Activated CD4-positive, alpha-beta memory T cell treated with anti-CD3 and anti-CD28 coated beads for 36 hours (primary cell): Measurements from ENCODE around the gene TCFL5. TPM values are rescaled to one million over a fixed set of nuclear protein-coding genes. Genes with fewer than 3 reads are reported as not detected.

Experiments
- CTCF ChIA-PET: fragments of 350-600 bp; sonication (Branson Sonifier 250); formaldehyde crosslinking; loops from one replicate; lab custom pipeline; 2021; ENCODE audit warnings: antibody characterized with exemption, inconsistent platforms; lab: Charles Lee
- POLR2A ChIA-PET: fragments of 350-600 bp; sonication (Branson Sonifier 250); formaldehyde crosslinking; loops from one replicate; lab custom pipeline; 2021; ENCODE audit warnings: antibody characterized with exemption; lab: Charles Lee
- DNase-seq: peaks from one replicate; pipeline ENCODE4 v3.0.0-alpha.2; 2020
- H3K27ac Mint-ChIP-seq: one replicate; pipeline ENCODE4 v1.8.0; 2021; ENCODE audit warnings: mixed read lengths
- H3K27me3 Mint-ChIP-seq: one replicate; pipeline ENCODE4 v1.8.0; 2021; ENCODE audit warnings: mixed read lengths
- H3K36me3 Mint-ChIP-seq: one replicate; pipeline ENCODE4 v1.8.0; 2021; ENCODE audit warnings: mixed read lengths
- H3K4me1 Mint-ChIP-seq: one replicate; pipeline ENCODE4 v1.8.0; 2021; ENCODE audit warnings: low read depth, mixed read lengths
- H3K4me3 Mint-ChIP-seq: one replicate; pipeline ENCODE4 v1.8.0; 2021; ENCODE audit warnings: mild to moderate bottlenecking, mixed read lengths
- H3K9me3 Mint-ChIP-seq: one replicate; pipeline ENCODE4 v1.8.0; 2021; ENCODE audit warnings: mixed read lengths
- intact Hi-C: fragments of 100-400 bp; cut with micrococcal nuclease; formaldehyde crosslinking; loops from one replicate; pipeline ENCODE4 v1.15.1; 2023
- total RNA-seq, 2 experiments: library from RNA; stranded (reverse); gene quantifications; one replicate each; pipeline ENCODE4 v1.2.3, GENCODE V29; 2021

The TCFL5 gene
- total RNA-seq, 2 experiments from 2014 or later, result 4.7 to 5.0 TPM

- Mint-ChIP-seq H3K4me1 (no peaks in the 10 kb centered on the region), H3K36me3 (no peaks in the 10 kb centered on the region), H3K27me3 (peaks cover 9% of the 10 kb centered on the region), H3K27ac (no peak overlapping the region), H3K4me3 (no peak overlapping the region), H3K9me3 (no peaks in the 10 kb centered on the region)
- POLR2A ChIA-PET, result no interaction called here
- CTCF ChIA-PET, result no interaction called here
- intact Hi-C loops, result loop anchor here (5.0 kb wide), 1 partner anchor 186 kb away; the partner anchor contains the start of gene BHLHE23
- DNase-seq, result no peak
Measured at GRCh38 chr20:62821726-62822210, 39.9 kb downstream of the TCFL5 start.

- DNase-seq, result no peak
- intact Hi-C loops, result loop anchor here (5.0 kb wide), 1 partner anchor 186 kb away; the partner anchor contains the start of gene BHLHE23
- CTCF ChIA-PET, result no interaction called here
- no peaks in the 10 kb centered on the region for H3K9me3 Mint-ChIP-seq
- H3K27ac Mint-ChIP-seq, result no peak overlapping the region
- POLR2A ChIA-PET, result no interaction called here
- H3K27me3 Mint-ChIP-seq, result peaks cover 13% of the 10 kb centered on the region
- no peaks in the 10 kb centered on the region for H3K36me3 Mint-ChIP-seq
- peaks cover 2% of the 10 kb centered on the region for H3K4me1 Mint-ChIP-seq
- H3K4me3 Mint-ChIP-seq, result no peak overlapping the region
Measured at GRCh38 chr20:62820962-62821725, 40.5 kb downstream of the TCFL5 start.

GRCh38 chr20:62820208-62820961 is 41.2 kb downstream of the TCFL5 start:
- intact Hi-C loops, result loop anchor here (5.0 kb wide), 1 partner anchor 187 kb away; the partner anchor contains the start of gene BHLHE23
- no peak overlapping the region for H3K4me3 Mint-ChIP-seq
- H3K27me3 Mint-ChIP-seq, result peaks cover 20% of the 10 kb centered on the region
- POLR2A ChIA-PET, result no interaction called here
- H3K27ac Mint-ChIP-seq, result no peak overlapping the region
- no peak for DNase-seq
- no peaks in the 10 kb centered on the region for H3K36me3 Mint-ChIP-seq
- no peaks in the 10 kb centered on the region for H3K9me3 Mint-ChIP-seq
- H3K4me1 Mint-ChIP-seq, result peaks cover 7% of the 10 kb centered on the region
- CTCF ChIA-PET, result no interaction called here

- H3K9me3 Mint-ChIP-seq, result no peaks in the 10 kb centered on the region
- DNase-seq, result no peak
- no peak overlapping the region for H3K27ac Mint-ChIP-seq
- H3K27me3 Mint-ChIP-seq, result peaks cover 26% of the 10 kb centered on the region
- no peak overlapping the region for H3K4me3 Mint-ChIP-seq
- ChIA-PET POLR2A (no interaction called here), CTCF (no interaction called here)
- H3K4me1 Mint-ChIP-seq, result peaks cover 8% of the 10 kb centered on the region
- H3K36me3 Mint-ChIP-seq, result no peaks in the 10 kb centered on the region
- intact Hi-C loops, result loop anchor here (5.0 kb wide), 1 partner anchor 188 kb away; the partner anchor contains the start of gene BHLHE23
Measured at GRCh38 chr20:62819494-62820174, 42.0 kb downstream of the TCFL5 start.

- CTCF ChIA-PET, result no interaction called here
- no peak for DNase-seq
- Mint-ChIP-seq H3K4me3 (no peak overlapping the region), H3K9me3 (no peaks in the 10 kb centered on the region), H3K4me1 (peaks cover 10% of the 10 kb centered on the region), H3K27ac (no peak overlapping the region), H3K27me3 (peaks cover 28% of the 10 kb centered on the region), H3K36me3 (no peaks in the 10 kb centered on the region)
- POLR2A ChIA-PET, result interaction anchor here (1.0 kb wide), 1 partner anchor 79 kb away, joined by 5 read pairs; no protein-coding TSS in a partner anchor
- intact Hi-C loops, result no loop called here
Measured at GRCh38 chr20:62818592-62819493, 42.8 kb downstream of the TCFL5 start.

GRCh38 chr20:62817975-62818591 is 43.5 kb downstream of the TCFL5 start:
- CTCF ChIA-PET, result interaction anchor here (2.4 kb wide), 1 partner anchor 10 kb away, joined by 9 read pairs; no protein-coding TSS in a partner anchor
- H3K36me3 Mint-ChIP-seq, result no peaks in the 10 kb centered on the region
- H3K27ac Mint-ChIP-seq, result no peak overlapping the region
- H3K4me1 Mint-ChIP-seq, result peaks cover 10% of the 10 kb centered on the region
- no peak for DNase-seq
- no peaks in the 10 kb centered on the region for H3K9me3 Mint-ChIP-seq
- intact Hi-C loops, result no loop called here
- H3K4me3 Mint-ChIP-seq, result no peak overlapping the region
- POLR2A ChIA-PET, result interaction anchor here (1.0 kb wide), 1 partner anchor 78 kb away, joined by 5 read pairs; no protein-coding TSS in a partner anchor
- peaks cover 28% of the 10 kb centered on the region for H3K27me3 Mint-ChIP-seq

- ChIA-PET CTCF (interaction anchor here (2.4 kb wide), 1 partner anchor 9 kb away, joined by 9 read pairs; no protein-coding TSS in a partner anchor), POLR2A (no interaction called here)
- H3K4me3 Mint-ChIP-seq, result peak within 1 kb of the TSS; percentile 37
- no peaks in the 10 kb centered on the region for H3K36me3 Mint-ChIP-seq
- H3K9me3 Mint-ChIP-seq, result no peaks in the 10 kb centered on the region
- peaks cover 28% of the 10 kb centered on the region for H3K27me3 Mint-ChIP-seq
- DNase-seq, result no peak
- peaks cover 10% of the 10 kb centered on the region for H3K4me1 Mint-ChIP-seq
- intact Hi-C loops, result no loop called here
- H3K27ac Mint-ChIP-seq, result no peak within 1 kb of the TSS
Measured at GRCh38 chr20:62816884-62817873, 44.4 kb downstream of the TCFL5 start, which contains the start of gene COL9A3. COL9A3 (plus strand) TSS chr20:62817050; CDS start chr20:62817065, 15 bp downstream.

- no peak for DNase-seq
Measured at GRCh38 chr20:62816031-62816883, 45.4 kb downstream of the TCFL5 start.

More at GRCh38 chr20:62816031-62816883, 45.4 kb downstream of the TCFL5 start:
- Mint-ChIP-seq H3K4me1 (peaks cover 10% of the 10 kb centered on the region), H3K4me3 (peak overlapping the region; percentile 37), H3K36me3 (peaks cover 1% of the 10 kb centered on the region), H3K9me3 (no peaks in the 10 kb centered on the region), H3K27ac (no peak overlapping the region), H3K27me3 (peaks cover 28% of the 10 kb centered on the region)
- CTCF ChIA-PET, result interaction anchor here (2.4 kb wide), 1 partner anchor 8 kb away, joined by 9 read pairs; no protein-coding TSS in a partner anchor
- intact Hi-C loops, result no loop called here
- POLR2A ChIA-PET, result interaction anchor here (1.0 to 1.3 kb wide), 2 partner anchors 22 to 103 kb away, joined by 3 to 4 read pairs; no protein-coding TSS in a partner anchor
